GM12801 (cell line): ENCODE measurements around the gene TMEM214.

Source experiments
- TF ChIP-seq, protein P1 (sequence below): IDR thresholded peaks from one replicate; pipeline ENCODE4 v1.5.1; 2011; ENCODE audit warnings: control low read depth; ENCODE audit not compliant: insufficient read length; ENCODE audit errors: extremely low read depth

The TMEM214 gene

DNA sequence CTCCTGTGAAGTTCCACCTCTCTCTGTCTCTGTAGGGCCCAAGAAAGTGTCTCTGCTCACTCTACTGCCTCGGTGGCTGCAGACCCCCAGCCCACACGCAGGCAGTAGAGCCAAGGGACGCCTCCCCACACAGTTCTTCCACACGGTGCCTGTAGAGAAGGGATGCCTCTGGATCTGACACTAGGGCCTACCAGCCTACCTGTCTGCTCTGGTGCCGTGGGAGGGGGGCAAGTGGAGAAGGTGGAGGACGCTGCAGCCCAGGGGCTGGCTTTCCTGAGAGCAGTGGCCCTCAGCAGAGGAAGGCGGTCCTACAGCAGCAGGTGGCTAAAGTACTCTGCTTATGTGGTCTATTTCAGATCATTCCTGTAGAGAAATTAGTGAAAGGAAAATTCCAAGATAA lies 9.0 kb upstream of the TMEM214 start:
- TF ChIP-seq, protein P1, sequence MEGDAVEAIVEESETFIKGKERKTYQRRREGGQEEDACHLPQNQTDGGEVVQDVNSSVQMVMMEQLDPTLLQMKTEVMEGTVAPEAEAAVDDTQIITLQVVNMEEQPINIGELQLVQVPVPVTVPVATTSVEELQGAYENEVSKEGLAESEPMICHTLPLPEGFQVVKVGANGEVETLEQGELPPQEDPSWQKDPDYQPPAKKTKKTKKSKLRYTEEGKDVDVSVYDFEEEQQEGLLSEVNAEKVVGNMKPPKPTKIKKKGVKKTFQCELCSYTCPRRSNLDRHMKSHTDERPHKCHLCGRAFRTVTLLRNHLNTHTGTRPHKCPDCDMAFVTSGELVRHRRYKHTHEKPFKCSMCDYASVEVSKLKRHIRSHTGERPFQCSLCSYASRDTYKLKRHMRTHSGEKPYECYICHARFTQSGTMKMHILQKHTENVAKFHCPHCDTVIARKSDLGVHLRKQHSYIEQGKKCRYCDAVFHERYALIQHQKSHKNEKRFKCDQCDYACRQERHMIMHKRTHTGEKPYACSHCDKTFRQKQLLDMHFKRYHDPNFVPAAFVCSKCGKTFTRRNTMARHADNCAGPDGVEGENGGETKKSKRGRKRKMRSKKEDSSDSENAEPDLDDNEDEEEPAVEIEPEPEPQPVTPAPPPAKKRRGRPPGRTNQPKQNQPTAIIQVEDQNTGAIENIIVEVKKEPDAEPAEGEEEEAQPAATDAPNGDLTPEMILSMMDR, result no peak

DNA sequence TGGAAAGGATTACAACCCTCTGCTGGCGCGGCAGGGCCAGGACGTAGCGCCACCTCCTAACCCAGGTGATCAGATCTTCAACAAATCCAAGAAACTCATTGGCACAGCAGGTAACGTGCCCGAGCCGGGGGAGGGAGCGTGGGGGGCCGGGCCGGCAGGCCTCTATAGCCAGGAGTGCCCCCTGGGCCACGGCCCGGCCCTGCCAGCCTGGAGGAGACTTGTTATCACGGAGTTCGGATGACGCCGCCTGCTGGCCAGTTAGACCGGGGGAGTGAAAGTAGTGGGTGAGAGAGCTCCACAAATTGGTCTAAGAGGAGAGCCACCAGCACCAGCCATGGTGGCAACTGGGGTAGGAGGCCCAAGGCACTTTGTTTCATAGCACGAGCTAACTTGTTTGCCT lies 8.6 kb upstream of the TMEM214 start:
- TF ChIP-seq, protein P1, result no peak

DNA sequence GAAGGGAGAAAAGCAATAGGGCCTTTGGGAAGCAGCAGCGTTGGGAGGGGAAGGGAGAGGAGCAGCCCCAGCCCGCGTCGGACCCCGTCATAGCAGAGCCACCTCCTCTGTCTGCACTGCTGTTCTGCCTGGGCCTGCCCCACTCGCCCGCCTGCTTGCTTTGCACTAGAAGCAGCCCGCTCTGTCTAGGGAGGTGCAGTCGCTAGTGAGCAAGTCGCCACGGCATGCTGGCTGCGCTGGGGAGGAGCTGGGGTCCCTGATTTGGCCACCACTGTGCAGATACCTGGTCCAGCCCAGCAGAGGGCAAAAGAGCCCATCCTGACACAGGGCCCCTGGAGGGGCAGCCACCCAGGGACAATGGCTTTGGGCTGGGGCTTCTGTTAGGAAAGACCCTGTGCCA lies 8.0 kb upstream of the TMEM214 start:
- TF ChIP-seq, protein P1, result no peak

DNA sequence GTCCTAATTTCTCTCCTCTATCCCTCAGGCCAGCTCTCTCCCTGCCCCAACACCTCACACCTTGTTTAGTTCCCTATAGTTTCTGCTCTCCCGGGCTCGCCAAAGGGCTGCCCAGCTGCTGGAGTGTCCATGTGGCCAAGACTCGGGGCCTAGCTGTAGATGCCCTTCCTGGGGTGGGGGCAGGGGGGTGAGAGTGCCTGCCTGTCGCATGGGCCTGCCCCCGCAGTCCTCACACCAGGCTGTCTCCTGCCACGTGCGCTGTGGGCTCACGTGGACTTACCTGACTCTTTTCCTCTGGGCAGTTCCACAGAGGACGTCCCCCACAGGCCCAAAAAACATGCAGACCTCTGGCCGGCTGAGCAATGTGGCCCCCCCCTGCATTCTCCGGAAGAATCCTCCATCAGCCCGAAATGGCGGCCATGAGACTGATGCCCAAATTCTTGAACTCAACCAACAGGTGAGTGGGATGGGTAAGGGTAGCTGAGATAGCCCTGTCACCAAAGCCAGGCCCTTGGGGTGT lies 7.4 kb upstream of the TMEM214 start:
- TF ChIP-seq, protein P1, result no peak

DNA sequence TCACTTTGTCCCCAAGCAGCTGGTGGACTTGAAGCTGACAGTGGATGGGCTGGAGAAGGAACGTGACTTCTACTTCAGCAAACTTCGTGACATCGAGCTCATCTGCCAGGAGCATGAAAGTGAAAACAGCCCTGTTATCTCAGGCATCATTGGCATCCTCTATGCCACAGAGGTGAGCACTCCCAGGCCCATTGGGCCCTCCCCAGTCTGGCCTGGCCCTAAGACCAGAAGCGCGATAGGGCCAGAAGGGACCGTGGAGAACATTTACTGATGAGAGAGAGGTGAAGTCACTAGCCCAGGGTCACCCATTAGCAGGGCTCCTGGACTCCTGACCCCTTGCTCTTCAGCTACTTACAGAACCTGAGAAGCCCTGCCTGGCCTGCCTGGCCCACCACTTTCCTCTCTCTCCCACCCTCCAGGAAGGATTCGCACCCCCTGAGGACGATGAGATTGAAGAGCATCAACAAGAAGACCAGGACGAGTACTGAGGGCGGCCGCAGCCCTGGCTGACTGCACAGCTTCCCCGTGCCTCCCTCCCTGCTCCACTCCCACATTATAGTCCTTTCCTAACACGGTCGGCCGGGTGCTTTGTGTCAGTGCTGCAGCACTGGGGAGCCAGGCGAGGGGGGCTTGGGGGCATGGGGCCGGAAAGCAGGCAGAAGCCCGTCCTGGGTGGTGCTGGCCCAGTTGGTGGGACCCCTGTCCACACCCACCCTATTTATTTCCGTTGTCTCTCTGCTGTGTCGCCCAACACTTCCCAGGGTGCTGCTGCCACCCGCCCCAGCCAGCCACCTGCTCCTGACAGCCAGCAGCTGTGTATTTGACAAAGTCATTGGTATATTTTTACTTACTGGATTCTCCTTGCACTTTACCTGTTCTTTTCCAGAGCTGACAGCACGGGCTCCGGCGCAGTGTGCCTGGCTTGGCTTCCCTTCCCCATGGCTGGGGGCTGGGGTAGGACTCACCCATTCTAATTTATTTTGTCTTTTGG lies 6.6 kb upstream of the TMEM214 start:
- TF ChIP-seq, protein P1, result no peak

DNA sequence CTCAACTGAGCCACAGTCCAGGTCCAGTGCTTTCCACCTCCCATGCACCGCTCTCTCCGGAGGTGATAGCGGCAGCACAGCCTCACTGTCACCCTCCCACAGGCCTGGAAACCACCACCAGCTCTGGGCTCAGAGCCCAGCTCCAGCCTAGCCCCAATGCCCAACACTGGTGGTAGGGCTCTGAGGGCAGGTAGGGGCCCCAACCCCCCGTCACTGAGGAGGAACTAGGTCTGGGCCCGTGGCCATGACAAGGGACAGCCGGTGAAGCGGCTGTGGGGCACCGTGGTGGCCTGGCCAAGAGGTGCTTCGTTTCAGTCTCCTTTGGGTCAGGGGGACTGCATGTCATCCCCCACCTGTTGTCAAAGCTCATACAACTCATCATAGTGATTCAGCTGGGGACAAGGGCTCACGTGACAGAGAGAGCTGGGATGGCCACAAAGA lies 5.5 kb upstream of the TMEM214 start:
- TF ChIP-seq, protein P1, result no peak

DNA sequence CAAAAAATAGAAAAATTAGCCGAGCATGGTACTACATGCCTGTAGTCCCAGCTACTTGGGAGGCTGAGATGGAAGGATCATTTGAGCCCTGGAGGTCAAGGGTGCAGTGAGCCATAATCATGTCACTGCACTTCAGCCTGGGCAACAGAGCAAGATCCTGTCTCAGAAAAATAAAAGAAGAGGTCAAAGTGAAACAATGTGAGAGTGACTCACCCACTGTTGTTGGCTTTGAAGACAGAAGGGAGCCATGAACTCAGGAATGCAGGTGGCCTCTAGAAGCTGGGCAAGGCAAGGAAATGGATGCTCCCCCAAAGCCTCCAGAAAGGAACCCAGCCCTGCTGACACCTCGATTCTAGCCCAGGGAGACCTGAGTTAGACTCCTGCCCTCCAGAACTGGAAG lies 3.7 kb upstream of the TMEM214 start:
- TF ChIP-seq, protein P1, result no peak
